Natural killer cell (primary cell): Measurements from ENCODE around the gene CAPN13. TPM values are rescaled to one million over a fixed set of nuclear protein-coding genes. Genes with fewer than 3 reads are reported as not detected.
"Not testable (repeated sequence)": the region's sequence is repeated elsewhere in the genome, so short reads cannot be mapped to it uniquely, and the experiment has no call there.

Experiments used
- ATAC-seq, 3 donors: fragments of 150-1000 bp in 2 of 3; fragments of 200-7000 bp in 1 of 3; cut with Tn5 transposase; 1 replicate in 1 of 3; 2 replicates in 2 of 3; pipeline ENCODE4 v1.10.0; 2021; ENCODE audit warnings: mild to moderate bottlenecking in 2 of 3, moderate library complexity in 2 of 3
- DNase-seq, 2 donors: peaks; one replicate each; pipeline versions ENCODE4 v3.0.0 to v3.0.0-alpha.2; 2013 to 2021; ENCODE audit warnings: mixed read lengths in 1 of 2
- H3K27ac ChIP-seq: one replicate; pipeline ENCODE4 v1.5.1; 2013; ENCODE audit warnings: mild to moderate bottlenecking, low read length
- H3K27me3 ChIP-seq: one replicate; pipeline ENCODE4 v1.6.1; 2013; ENCODE audit warnings: low read length; ENCODE audit not compliant: control insufficient read depth, insufficient read depth
- H3K36me3 ChIP-seq: one replicate; pipeline ENCODE4 v1.6.1; 2013; ENCODE audit warnings: low read length; ENCODE audit not compliant: control insufficient read depth, insufficient read depth
- H3K4me1 ChIP-seq: one replicate; pipeline ENCODE4 v1.6.1; 2013; ENCODE audit warnings: low read length; ENCODE audit not compliant: control insufficient read depth, insufficient read depth
- H3K4me3 ChIP-seq: one replicate; pipeline ENCODE4 v1.5.1; 2013; ENCODE audit warnings: low read length
- H3K9me3 ChIP-seq: one replicate; pipeline ENCODE4 v1.6.1; 2013; ENCODE audit warnings: low read length; ENCODE audit not compliant: control insufficient read depth, insufficient read depth
- H3K27ac Mint-ChIP-seq, 2 donors: one replicate each; pipeline ENCODE4 v1.8.0; 2022; ENCODE audit warnings: mild to moderate bottlenecking in 2 of 2, mixed read lengths in 2 of 2, moderate library complexity in 1 of 2
- H3K27me3 Mint-ChIP-seq, 2 donors: one replicate each; pipeline ENCODE4 v1.8.0; 2022; ENCODE audit warnings: low read depth in 2 of 2, mixed read lengths in 2 of 2
- H3K36me3 Mint-ChIP-seq: one replicate; pipeline ENCODE4 v1.8.0; 2022; ENCODE audit warnings: mixed read lengths
- H3K4me1 Mint-ChIP-seq, 2 donors: one replicate each; pipeline ENCODE4 v1.8.0; 2022; ENCODE audit warnings: mixed read lengths in 2 of 2
- H3K4me3 Mint-ChIP-seq: one replicate; pipeline ENCODE4 v1.8.0; 2022; ENCODE audit warnings: mild to moderate bottlenecking, moderate library complexity, mixed read lengths
- H3K9me3 Mint-ChIP-seq, 2 donors: one replicate each; pipeline ENCODE4 v1.8.0; 2022; ENCODE audit warnings: mixed read lengths in 2 of 2
- WGBS: methylation state at CpG from one replicate; pipeline ENCODE4 v1.1.7; 2013; ENCODE audit warnings: missing lambda C conversion rate; ENCODE audit not compliant: insufficient coverage; 5-methylcytosine and 5-hydroxymethylcytosine counted together
- intact Hi-C: fragments of 100-400 bp; cut with micrococcal nuclease; formaldehyde crosslinking; loops from one replicate; pipeline ENCODE4 v1.14.2; 2022
- total RNA-seq, 4 donors: library from RNA; stranded (reverse); fragments of 120-200 nt in 1 of 4; gene quantifications; one replicate each; pipeline versions ENCODE4 v1.2.3 to v1.2.4, GENCODE V29; 2013 to 2022
- TF ChIP-seq, protein P1 (sequence below): fragments of 200-600 bp; IDR thresholded peaks from one replicate; pipeline ENCODE4 v1.8.0; 2022; ENCODE audit warnings: antibody characterized with exemption

Gene CAPN13
- total RNA-seq, 3 donors from 2014 or later (not counting 1 experiment from before 2014, with no cell fraction given): not detected

GRCh38 chr2:30705056-30705455 is 102.2 kb downstream of the CAPN13 start:
- intact Hi-C loops: no loop called here
- Mint-ChIP-seq H3K4me1 (peaks cover 0 to 4% of the 10 kb centered on the region in 2 donors), H3K9me3 (peaks cover 4 to 7% of the 10 kb centered on the region in 2 donors), H3K27ac (no peak overlapping the region), H3K27me3 (peaks cover 7 to 13% of the 10 kb centered on the region in 2 donors), H3K36me3 (peaks cover 12% of the 10 kb centered on the region), H3K4me3 (no peak overlapping the region)
- H3K36me3 ChIP-seq: no peaks in the 10 kb centered on the region
- DNase-seq: no peak
- no peak overlapping the region for H3K4me3 ChIP-seq
- no peak for ATAC-seq
- H3K4me1 ChIP-seq: no peaks in the 10 kb centered on the region
- WGBS: 95% methylated on average over 5 of the region's 5 CpGs
- H3K27ac ChIP-seq: no peak overlapping the region
- H3K27me3 ChIP-seq: no peaks in the 10 kb centered on the region
- H3K9me3 ChIP-seq: peaks cover 3% of the 10 kb centered on the region
- TF ChIP-seq, protein P1, sequence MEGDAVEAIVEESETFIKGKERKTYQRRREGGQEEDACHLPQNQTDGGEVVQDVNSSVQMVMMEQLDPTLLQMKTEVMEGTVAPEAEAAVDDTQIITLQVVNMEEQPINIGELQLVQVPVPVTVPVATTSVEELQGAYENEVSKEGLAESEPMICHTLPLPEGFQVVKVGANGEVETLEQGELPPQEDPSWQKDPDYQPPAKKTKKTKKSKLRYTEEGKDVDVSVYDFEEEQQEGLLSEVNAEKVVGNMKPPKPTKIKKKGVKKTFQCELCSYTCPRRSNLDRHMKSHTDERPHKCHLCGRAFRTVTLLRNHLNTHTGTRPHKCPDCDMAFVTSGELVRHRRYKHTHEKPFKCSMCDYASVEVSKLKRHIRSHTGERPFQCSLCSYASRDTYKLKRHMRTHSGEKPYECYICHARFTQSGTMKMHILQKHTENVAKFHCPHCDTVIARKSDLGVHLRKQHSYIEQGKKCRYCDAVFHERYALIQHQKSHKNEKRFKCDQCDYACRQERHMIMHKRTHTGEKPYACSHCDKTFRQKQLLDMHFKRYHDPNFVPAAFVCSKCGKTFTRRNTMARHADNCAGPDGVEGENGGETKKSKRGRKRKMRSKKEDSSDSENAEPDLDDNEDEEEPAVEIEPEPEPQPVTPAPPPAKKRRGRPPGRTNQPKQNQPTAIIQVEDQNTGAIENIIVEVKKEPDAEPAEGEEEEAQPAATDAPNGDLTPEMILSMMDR: no peak

DNA sequence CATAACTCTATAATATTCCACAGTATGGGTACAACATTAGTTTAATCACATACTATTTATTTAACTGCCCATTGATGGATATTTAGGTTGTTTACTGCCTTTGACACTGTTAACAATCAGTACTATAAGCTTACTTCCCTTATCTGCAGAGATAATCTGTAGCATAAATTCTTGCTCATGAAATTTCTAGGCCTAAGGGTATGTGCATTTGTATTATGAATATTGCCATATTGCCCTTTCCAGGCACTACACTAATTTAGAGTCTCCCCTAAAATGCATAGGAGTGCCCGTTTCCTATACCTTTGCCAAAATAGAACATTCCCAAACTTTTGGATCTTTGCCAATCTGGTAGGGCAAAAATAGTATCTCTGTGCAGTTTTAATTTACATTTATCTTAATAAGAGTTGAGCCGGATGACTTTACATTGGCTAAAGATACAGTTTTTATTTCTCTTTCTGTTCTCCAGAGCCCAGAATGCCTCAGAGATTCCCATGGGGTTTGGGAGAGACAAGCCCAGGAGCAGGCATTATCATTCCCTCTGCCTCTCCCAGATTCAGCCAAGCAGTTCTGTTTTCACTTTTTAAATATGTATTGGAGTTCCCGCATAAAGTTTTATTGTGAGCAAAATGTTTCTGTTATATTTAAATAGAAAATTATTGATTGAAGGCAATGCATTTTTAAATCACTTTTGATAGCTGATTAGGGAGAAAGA is 102.8 kb downstream of the CAPN13 start:
- Histone ChIP-seq H3K27me3 (no peaks in the 10 kb centered on the region), H3K27ac (no peak overlapping the region), H3K4me1 (no peaks in the 10 kb centered on the region), H3K4me3 (no peak overlapping the region), H3K36me3 (no peaks in the 10 kb centered on the region), H3K9me3 (peaks cover 3% of the 10 kb centered on the region)
- H3K27ac Mint-ChIP-seq: no peak overlapping the region
- H3K9me3 Mint-ChIP-seq: peaks cover 4 to 7% of the 10 kb centered on the region in 2 donors
- TF ChIP-seq, protein P1: no peak
- peaks cover 0 to 4% of the 10 kb centered on the region in 2 donors for H3K4me1 Mint-ChIP-seq
- WGBS: 86% methylated on average over 3 of the region's 3 CpGs
- DNase-seq (no peak), ATAC-seq (no peak)
- H3K27me3 Mint-ChIP-seq: peaks cover 7 to 13% of the 10 kb centered on the region in 2 donors
- intact Hi-C loops: no loop called here
- H3K36me3 Mint-ChIP-seq: peaks cover 12% of the 10 kb centered on the region
- no peak overlapping the region for H3K4me3 Mint-ChIP-seq

- H3K9me3 Mint-ChIP-seq: peaks cover 4 to 7% of the 10 kb centered on the region in 2 donors
- Histone ChIP-seq H3K36me3 (no peaks in the 10 kb centered on the region), H3K4me3 (no peak overlapping the region), H3K4me1 (no peaks in the 10 kb centered on the region), H3K27me3 (no peaks in the 10 kb centered on the region), H3K9me3 (peaks cover 3% of the 10 kb centered on the region), H3K27ac (no peak overlapping the region)
- ATAC-seq (no peak), DNase-seq (no peak)
- peaks cover 7 to 13% of the 10 kb centered on the region in 2 donors for H3K27me3 Mint-ChIP-seq
- H3K4me3 Mint-ChIP-seq: no peak overlapping the region
- H3K27ac Mint-ChIP-seq: no peak overlapping the region
- intact Hi-C loops: no loop called here
- H3K36me3 Mint-ChIP-seq: peaks cover 12% of the 10 kb centered on the region
- 100% methylated on average over 1 of the region's 1 CpG for WGBS
- peaks cover 0 to 4% of the 10 kb centered on the region in 2 donors for H3K4me1 Mint-ChIP-seq
- TF ChIP-seq, protein P1: no peak
Observed at GRCh38 chr2:30702694-30703093, 104.6 kb downstream of the CAPN13 start.

DNA sequence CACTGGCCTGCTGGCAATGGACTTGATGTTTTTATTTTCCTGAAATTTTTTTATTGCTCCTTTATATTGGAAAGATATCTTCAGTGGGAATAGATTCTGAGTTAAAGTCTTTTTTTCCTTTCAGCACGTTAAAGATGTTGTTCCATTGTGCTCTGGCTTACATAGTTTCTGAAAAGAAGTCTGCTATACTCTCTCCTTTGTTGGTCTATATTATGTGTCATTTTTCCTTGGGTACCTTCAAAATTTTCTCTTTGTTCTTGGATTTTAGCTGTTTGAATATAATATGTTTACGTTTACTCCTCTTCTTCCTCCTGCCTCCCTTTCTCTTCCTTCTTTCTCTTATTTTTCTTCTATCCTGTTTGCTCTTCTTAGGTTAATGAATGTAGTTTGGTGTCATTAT is 105.5 kb downstream of the CAPN13 start:
- Histone ChIP-seq H3K27me3 (no peaks in the 10 kb centered on the region), H3K4me1 (no peaks in the 10 kb centered on the region), H3K36me3 (no peaks in the 10 kb centered on the region), H3K27ac (no peak overlapping the region), H3K4me3 (no peak overlapping the region), H3K9me3 (peaks cover 3% of the 10 kb centered on the region)
- Mint-ChIP-seq H3K27me3 (peaks cover 7 to 13% of the 10 kb centered on the region in 2 donors), H3K4me1 (peaks cover 0 to under 1% of the 10 kb centered on the region in 2 donors), H3K4me3 (no peak overlapping the region), H3K9me3 (peaks cover 4 to 7% of the 10 kb centered on the region in 2 donors), H3K36me3 (peaks cover 12% of the 10 kb centered on the region), H3K27ac (no peak overlapping the region)
- DNase-seq (no peak), ATAC-seq (no peak)
- intact Hi-C loops: no loop called here
- WGBS: no CpG with 5 or more reads among the region's 2 CpGs
- TF ChIP-seq, protein P1: no peak

- H3K4me3 ChIP-seq, H3K36me3 Mint-ChIP-seq, DNase-seq, H3K9me3 Mint-ChIP-seq, ATAC-seq, H3K27ac ChIP-seq, H3K36me3 ChIP-seq, H3K4me1 ChIP-seq, H3K9me3 ChIP-seq, H3K27me3 ChIP-seq, H3K4me3 Mint-ChIP-seq, H3K4me1 Mint-ChIP-seq, intact Hi-C loops, H3K27ac Mint-ChIP-seq: not testable (repeated sequence)
- H3K27me3 Mint-ChIP-seq: peaks cover 17 to 20% of the 10 kb centered on the region in 2 donors
- 94% methylated on average over 15 of the region's 18 CpGs for WGBS
Observed at GRCh38 chr2:30697242-30698103, 109.8 kb downstream of the CAPN13 start.
